ENCODE results near the gene EIF1. TPM values are rescaled to one million over a fixed set of nuclear protein-coding genes. Genes with fewer than 3 reads are reported as not detected.

The EIF1 gene
- total and polyA plus RNA-seq, 2 experiments from 2014 or later: 272 to 603 TPM

DNA sequence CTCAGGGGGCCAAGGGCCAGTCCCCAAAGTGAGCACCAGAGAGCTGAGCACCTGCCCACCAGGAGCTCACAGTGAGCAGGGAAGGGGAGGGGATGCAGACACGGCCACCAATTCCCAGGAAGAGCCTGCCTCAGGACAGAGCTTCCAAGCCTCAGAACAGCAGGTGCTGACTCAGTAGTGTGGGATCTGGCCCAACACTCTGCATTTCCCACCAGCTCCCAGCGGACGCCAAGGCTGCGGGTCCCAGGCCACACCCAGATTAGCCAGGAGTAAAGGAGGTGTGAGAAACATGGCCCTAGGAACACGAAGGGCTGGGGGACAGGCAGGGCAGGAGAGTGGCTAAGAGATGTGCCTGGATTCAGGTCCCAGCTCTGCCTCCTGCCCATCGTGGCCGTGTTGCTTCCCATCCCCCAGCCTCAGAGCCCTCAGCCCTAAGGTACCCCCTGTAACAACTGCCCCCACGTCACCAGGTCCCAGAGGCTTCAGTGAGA is 28.4 kb upstream of the EIF1 start:
- Mint-ChIP-seq H3K4me1 (peaks cover 18% of the 10 kb centered on the region), H3K9me3 (no peaks in the 10 kb centered on the region), H3K4me3 (no peak overlapping the region), H3K36me3 (ENCODE audit: low read depth) (no peaks in the 10 kb centered on the region), H3K27me3 (ENCODE audit: insufficient read depth, low read depth, poor library complexity) (peaks cover 17% of the 10 kb centered on the region), H3K27ac (no peak overlapping the region)
- Histone ChIP-seq H3K4me3 (no peak overlapping the region), H3K9me2 (ENCODE audit: insufficient read depth) (no peaks in the 10 kb centered on the region), H3F3A (replicated peaks; ENCODE audit: low read depth) (no peaks in the 10 kb centered on the region), H3K27ac (ENCODE audit: low read depth) (no peak overlapping the region), H3K36me3 (ENCODE audit: insufficient read depth) (no peaks in the 10 kb centered on the region), H3K79me2 (replicated peaks; ENCODE audit: insufficient read depth) (no peaks in the 10 kb centered on the region), H3K27me3 (ENCODE audit: insufficient read depth) (no peaks in the 10 kb centered on the region), H4K20me1 (replicated peaks; ENCODE audit: insufficient read depth) (no peaks in the 10 kb centered on the region), H3K4me1 (ENCODE audit: insufficient read depth) (peaks cover 4% of the 10 kb centered on the region), H3K4me2 (no peak overlapping the region), H2AFZ (no peak overlapping the region)
- DNase-seq (ENCODE audit: low spot score) (no peak), ATAC-seq (no peak)
- no peak for TF ChIP-seq EZH2phosphoT487 (IDR thresholded peaks at IDR 0.05; ENCODE audit: unreplicated experiment)
- TF ChIP-seq, protein P1, sequence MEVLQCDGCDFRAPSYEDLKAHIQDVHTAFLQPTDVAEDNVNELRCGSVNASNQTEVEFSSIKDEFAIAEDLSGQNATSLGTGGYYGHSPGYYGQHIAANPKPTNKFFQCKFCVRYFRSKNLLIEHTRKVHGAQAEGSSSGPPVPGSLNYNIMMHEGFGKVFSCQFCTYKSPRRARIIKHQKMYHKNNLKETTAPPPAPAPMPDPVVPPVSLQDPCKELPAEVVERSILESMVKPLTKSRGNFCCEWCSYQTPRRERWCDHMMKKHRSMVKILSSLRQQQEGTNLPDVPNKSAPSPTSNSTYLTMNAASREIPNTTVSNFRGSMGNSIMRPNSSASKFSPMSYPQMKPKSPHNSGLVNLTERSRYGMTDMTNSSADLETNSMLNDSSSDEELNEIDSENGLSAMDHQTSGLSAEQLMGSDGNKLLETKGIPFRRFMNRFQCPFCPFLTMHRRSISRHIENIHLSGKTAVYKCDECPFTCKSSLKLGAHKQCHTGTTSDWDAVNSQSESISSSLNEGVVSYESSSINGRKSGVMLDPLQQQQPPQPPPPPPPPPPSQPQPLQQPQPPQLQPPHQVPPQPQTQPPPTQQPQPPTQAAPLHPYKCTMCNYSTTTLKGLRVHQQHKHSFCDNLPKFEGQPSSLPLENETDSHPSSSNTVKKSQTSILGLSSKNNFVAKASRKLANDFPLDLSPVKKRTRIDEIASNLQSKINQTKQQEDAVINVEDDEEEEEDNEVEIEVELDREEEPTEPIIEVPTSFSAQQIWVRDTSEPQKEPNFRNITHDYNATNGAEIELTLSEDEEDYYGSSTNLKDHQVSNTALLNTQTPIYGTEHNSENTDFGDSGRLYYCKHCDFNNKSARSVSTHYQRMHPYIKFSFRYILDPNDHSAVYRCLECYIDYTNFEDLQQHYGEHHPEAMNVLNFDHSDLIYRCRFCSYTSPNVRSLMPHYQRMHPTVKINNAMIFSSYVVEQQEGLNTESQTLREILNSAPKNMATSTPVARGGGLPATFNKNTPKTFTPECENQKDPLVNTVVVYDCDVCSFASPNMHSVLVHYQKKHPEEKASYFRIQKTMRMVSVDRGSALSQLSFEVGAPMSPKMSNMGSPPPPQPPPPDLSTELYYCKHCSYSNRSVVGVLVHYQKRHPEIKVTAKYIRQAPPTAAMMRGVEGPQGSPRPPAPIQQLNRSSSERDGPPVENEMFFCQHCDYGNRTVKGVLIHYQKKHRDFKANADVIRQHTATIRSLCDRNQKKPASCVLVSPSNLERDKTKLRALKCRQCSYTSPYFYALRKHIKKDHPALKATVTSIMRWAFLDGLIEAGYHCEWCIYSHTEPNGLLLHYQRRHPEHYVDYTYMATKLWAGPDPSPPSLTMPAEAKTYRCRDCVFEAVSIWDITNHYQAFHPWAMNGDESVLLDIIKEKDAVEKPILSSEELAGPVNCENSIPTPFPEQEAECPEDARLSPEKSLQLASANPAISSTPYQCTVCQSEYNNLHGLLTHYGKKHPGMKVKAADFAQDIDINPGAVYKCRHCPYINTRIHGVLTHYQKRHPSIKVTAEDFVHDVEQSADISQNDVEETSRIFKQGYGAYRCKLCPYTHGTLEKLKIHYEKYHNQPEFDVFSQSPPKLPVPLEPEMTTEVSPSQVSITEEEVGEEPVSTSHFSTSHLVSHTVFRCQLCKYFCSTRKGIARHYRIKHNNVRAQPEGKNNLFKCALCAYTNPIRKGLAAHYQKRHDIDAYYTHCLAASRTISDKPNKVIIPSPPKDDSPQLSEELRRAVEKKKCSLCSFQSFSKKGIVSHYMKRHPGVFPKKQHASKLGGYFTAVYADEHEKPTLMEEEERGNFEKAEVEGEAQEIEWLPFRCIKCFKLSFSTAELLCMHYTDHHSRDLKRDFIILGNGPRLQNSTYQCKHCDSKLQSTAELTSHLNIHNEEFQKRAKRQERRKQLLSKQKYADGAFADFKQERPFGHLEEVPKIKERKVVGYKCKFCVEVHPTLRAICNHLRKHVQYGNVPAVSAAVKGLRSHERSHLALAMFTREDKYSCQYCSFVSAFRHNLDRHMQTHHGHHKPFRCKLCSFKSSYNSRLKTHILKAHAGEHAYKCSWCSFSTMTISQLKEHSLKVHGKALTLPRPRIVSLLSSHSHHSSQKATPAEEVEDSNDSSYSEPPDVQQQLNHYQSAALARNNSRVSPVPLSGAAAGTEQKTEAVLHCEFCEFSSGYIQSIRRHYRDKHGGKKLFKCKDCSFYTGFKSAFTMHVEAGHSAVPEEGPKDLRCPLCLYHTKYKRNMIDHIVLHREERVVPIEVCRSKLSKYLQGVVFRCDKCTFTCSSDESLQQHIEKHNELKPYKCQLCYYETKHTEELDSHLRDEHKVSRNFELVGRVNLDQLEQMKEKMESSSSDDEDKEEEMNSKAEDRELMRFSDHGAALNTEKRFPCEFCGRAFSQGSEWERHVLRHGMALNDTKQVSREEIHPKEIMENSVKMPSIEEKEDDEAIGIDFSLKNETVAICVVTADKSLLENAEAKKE (CRISPR knock-in tag; IDR thresholded peaks at IDR 0.05): no peak
- TF ChIP-seq, protein P2, sequence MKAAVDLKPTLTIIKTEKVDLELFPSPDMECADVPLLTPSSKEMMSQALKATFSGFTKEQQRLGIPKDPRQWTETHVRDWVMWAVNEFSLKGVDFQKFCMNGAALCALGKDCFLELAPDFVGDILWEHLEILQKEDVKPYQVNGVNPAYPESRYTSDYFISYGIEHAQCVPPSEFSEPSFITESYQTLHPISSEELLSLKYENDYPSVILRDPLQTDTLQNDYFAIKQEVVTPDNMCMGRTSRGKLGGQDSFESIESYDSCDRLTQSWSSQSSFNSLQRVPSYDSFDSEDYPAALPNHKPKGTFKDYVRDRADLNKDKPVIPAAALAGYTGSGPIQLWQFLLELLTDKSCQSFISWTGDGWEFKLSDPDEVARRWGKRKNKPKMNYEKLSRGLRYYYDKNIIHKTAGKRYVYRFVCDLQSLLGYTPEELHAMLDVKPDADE (IDR thresholded peaks at IDR 0.05): no peak
- TF ChIP-seq, protein P3, sequence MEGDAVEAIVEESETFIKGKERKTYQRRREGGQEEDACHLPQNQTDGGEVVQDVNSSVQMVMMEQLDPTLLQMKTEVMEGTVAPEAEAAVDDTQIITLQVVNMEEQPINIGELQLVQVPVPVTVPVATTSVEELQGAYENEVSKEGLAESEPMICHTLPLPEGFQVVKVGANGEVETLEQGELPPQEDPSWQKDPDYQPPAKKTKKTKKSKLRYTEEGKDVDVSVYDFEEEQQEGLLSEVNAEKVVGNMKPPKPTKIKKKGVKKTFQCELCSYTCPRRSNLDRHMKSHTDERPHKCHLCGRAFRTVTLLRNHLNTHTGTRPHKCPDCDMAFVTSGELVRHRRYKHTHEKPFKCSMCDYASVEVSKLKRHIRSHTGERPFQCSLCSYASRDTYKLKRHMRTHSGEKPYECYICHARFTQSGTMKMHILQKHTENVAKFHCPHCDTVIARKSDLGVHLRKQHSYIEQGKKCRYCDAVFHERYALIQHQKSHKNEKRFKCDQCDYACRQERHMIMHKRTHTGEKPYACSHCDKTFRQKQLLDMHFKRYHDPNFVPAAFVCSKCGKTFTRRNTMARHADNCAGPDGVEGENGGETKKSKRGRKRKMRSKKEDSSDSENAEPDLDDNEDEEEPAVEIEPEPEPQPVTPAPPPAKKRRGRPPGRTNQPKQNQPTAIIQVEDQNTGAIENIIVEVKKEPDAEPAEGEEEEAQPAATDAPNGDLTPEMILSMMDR (conservative IDR thresholded peaks at IDR 0.05; ENCODE audit: low read depth in 2 of 2): no peak
- TF ChIP-seq CREB1 (CRISPR knock-in tag; IDR thresholded peaks at IDR 0.05; ENCODE audit: low read depth): no peak
- no peak for TF ChIP-seq NANOG (IDR thresholded peaks at IDR 0.05; ENCODE audit: borderline replicate concordance)
- TF ChIP-seq STAT1 (IDR thresholded peaks at IDR 0.05; ENCODE audit: unreplicated experiment): no peak
- TF ChIP-seq REST (IDR thresholded peaks at IDR 0.05; ENCODE audit: unreplicated experiment): no peak
- TF ChIP-seq JUNB (IDR thresholded peaks at IDR 0.05; ENCODE audit: unreplicated experiment): no peak
- TF ChIP-seq EZH2 (IDR thresholded peaks at IDR 0.05; ENCODE audit: low read depth, unreplicated experiment): no peak
- no peak for TF ChIP-seq POLR2AphosphoS5 (IDR thresholded peaks at IDR 0.05; ENCODE audit: low read depth)
- TF ChIP-seq ZNF114 (CRISPR knock-in tag; IDR thresholded peaks at IDR 0.05): no peak
- no peak for TF ChIP-seq ZNF331 (CRISPR knock-in tag; IDR thresholded peaks at IDR 0.05; ENCODE audit: low read depth)

Measured in GM23338 (cell line).